COLO668 (cell line): ENCODE data around the gene CADM1.

Experiments used
- DNase-seq: peaks from one replicate; lab custom pipeline; 2025; ENCODE audit not compliant: unreplicated experiment; lab: John Stamatoyannopoulos, UW

The CADM1 gene

GRCh38 chr11:115324581-115325432, 179.4 kb downstream of the CADM1 start:
- DNase-seq: no peak

- DNase-seq: no peak
Measured at GRCh38 chr11:115322553-115323203, 181.5 kb downstream of the CADM1 start.

- DNase-seq: no peak
Measured at GRCh38 chr11:115321605-115322289, 182.5 kb downstream of the CADM1 start.

- no peak for DNase-seq
Measured at GRCh38 chr11:115317277-115318185, 186.7 kb downstream of the CADM1 start.

- no peak for DNase-seq
Measured at GRCh38 chr11:115316696-115317095, 187.5 kb downstream of the CADM1 start.

GRCh38 chr11:115314330-115314920, 189.8 kb downstream of the CADM1 start:
- DNase-seq: no peak

GRCh38 chr11:115313224-115313838, 190.9 kb downstream of the CADM1 start:
- no peak for DNase-seq

- no peak for DNase-seq
Measured at GRCh38 chr11:115311949-115312348, 192.3 kb downstream of the CADM1 start.

GRCh38 chr11:115306689-115307088, 197.5 kb downstream of the CADM1 start:
- no peak for DNase-seq

GRCh38 chr11:115304774-115305472, 199.3 kb downstream of the CADM1 start:
- DNase-seq: no peak

- DNase-seq: no peak
Measured at GRCh38 chr11:115303929-115304531, 200.2 kb downstream of the CADM1 start.

- no peak for DNase-seq
Measured at GRCh38 chr11:115302946-115303703, 201.1 kb downstream of the CADM1 start.

GRCh38 chr11:115300660-115301428, 203.4 kb downstream of the CADM1 start:
- DNase-seq: no peak

GRCh38 chr11:115298300-115299012, 205.8 kb downstream of the CADM1 start:
- no peak for DNase-seq

- DNase-seq: peak; percentile 22
Measured at GRCh38 chr11:115297330-115297729, 206.9 kb downstream of the CADM1 start.

GRCh38 chr11:115291325-115291724, 212.9 kb downstream of the CADM1 start:
- no peak for DNase-seq

GRCh38 chr11:115290893-115291292, 213.3 kb downstream of the CADM1 start:
- no peak for DNase-seq
